SKM-1 treated with dmso at 0.1 percent for 144 hours (cell line): ENCODE measurements around the gene SLIT3.

Experiments
- DNase-seq: peaks from one replicate; lab custom pipeline; 2025; ENCODE audit not compliant: unreplicated experiment; lab: John Stamatoyannopoulos, UW

SLIT3 gene

DNA sequence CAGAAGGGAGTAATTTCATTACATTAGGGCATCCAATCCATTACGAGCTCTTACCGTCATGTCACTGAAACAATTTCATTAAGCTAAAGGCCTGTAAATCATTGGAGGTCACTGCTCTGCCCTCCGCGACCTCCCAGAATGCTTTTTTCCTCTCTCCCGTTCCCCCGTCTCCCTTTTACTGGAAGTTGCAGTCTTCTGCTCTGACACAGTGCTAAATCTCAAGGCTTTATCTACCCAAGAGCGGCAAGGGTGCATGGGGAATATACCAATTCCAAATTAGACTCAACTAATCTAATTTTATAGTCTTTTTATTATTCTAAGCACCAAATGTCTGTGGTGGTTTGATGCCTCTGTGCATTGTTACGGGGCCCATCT is 456.0 kb downstream of the SLIT3 start:
- DNase-seq = no peak

DNA sequence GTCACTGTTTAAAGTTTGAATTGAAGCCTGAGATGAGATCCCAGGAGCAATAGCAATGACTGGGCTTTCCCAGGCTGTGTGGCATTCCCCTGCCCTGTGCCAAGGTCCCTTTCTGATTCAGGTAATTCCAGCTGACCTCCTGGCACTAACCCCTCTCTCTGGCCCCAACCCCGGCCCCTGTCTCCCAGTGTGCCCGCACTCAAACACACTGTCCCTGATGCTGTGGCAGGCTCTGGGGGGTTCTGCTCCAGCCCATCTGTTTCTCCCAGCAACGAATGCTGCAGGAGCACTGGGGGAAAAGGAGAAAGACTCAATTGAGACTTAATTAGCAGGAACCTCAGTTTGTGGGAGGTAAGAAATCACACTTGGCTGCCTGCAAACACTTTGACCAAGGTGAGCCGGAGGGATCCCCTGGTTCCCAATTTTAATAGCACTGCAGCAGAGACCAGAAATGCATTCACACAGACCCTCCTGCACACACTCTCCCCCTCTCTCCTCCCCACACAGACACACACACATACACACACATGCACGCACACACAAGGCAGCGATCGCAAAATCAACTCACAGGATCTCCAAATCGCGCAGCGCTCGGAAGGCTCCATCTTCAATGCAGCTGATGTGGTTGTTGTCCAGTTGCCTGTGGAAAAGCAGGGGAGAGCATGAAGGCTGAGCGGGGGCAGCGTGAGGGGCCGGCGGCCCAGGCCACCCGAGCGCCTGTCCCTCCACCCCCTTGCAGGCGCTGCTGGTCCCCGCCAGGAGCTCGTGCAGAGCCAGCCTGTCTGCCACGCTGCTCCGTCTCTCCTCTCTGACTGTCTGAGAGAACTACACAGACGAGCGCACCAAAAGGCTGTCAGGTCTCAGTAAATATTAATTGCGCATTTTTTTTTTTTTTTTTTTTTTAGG is 456.7 kb downstream of the SLIT3 start:
- no peak for DNase-seq

DNA sequence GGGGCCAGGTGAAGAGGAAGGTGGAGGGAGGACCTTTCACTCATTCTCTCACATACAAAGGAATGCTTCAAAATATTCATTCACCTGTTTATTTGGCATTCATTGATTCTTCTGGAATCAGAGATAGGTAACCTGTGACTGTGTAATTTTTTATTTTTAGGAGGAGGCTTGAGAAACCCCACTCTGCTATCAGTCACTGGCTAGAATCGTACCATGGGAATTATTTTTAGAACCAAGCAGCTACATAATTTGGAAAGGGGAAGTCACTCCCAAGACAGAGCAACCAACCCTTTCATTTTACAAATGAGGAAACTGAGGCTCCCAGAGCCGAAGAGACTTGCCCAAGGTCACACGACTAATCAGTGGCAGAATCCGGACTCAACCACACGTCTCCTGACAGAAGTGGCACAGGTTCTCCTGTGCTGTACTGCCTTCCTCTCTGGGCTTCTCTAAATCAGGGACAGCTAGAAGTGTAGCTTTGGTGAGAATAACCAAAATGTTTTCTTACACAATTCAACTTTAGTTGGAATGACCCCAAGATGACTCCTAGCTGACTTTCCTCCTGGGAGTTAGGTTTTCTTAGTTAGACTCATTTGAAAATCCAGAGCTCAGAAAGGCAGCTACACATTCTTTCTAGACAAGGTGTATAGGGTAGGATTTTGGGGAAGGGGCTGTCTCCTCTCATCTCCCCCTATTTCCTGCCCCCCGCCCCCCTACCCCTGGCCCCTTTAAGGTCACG is 457.5 kb downstream of the SLIT3 start:
- peak; percentile 53 for DNase-seq

DNA sequence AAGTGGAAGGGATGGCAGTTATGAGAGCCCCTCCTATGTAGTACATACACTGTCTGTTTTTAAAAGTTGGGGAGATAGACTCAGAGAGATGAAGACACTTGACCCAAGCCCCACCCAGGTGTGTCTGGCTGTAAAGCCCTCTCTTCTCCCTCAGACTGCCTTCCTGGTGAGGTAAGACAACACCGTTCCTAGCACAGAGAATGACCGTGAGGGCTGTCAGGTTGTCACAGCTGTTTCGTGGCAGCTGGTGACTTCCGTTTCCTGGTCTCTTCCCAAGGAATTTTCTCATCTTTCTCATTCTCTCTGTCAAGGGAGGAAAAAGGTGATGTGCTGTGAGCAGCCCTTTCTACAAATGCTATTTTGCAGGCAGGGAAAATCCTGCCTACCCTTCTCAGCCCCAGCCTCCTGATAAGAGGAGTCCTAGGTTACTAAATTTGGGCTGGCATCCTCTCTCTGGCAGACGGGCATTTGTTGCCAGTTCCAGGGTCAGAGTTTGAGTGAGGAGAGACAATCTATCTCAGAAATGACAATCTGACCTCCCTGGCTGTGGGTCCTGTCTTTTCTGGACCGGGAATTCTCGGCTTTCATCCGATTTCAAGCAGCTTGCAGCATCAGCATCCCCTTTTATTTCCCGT is 458.3 kb downstream of the SLIT3 start:
- DNase-seq = no peak

DNA sequence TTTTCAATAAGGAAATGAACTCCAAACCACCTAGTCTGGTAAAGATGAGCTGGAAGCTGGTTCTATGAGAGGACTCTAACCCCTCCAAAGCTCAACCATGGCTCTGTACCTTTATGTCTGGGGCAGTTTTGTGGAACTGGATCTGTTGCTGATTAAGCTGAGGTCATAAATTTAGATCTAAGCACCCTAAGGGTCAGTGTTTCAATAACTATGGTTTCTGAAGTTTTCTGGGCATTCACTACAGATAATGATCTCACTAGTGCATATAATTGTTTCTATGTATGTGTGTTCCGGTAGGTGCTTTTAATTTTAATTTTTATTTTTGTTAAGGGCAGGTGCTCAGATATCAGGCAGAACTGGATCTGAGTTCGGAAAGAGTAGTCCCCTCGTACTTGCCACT is 463.1 kb downstream of the SLIT3 start:
- DNase-seq = no peak

DNA sequence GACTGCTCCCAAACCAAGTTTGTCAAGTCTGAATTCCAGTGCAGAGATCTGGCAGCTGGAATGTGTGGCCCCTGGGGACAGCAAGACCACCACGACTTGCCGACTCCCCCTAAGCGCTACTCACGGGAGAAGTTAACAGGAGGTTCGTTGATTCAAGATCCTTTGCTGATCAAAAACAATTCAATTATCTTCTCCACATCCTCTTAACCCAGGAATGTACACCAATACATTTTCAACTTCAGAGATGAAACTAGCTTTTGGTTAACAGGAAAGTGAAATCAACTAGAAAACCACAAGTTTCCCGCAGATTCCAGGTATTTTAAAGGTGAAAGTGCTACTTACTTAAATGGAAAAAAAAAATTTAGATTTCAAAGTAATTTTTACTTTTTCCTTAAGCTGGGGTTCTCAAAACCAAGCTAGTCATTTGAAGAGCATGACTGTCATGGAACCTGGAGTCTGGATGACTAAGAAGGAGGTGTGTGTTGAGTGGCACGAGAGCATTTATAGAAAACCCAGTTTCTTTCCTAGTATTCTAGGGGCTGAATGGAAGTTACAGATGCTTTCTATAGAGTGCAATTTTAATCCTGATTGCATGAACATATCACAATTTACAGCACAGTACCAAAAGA is 464.2 kb downstream of the SLIT3 start:
- DNase-seq = no peak

DNA sequence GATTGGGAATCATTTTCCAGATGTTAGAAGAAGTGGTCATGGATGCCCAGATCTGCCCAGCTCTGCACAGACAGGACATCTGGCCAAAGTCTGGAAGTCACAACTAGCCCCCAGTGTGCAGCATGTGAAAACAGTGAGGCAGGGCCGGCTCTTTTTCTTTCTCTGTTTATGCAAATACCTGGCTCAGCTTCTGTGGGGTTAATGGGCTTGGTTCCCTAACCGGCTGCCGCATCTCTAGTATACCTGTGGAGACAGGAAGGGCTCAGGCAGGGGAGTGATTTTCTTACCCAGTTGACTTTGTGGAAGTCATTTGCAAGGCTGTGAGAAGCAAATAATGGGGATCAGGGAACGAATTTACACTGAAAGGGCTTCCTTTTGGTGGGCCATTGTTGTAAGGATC is 467.0 kb downstream of the SLIT3 start:
- no peak for DNase-seq

DNA sequence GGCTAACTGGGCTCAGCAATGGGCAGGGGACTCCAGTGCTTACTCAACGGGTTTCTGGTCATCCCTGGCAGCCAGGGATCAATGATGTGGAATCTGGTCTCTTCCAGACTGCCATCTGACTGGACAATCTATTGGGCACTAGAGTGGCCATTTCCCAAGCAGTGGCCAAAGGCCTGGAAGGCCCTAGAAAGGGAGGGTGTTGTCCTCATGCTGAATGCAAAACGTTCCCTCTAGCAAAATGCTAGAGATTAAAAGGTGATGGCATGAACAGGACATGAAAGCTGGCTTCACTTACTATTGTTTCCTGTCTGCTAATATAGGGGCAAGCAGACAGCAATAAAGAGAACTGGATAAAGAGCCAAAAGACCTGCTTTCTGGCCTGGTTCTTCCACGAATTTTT is 467.6 kb downstream of the SLIT3 start:
- no peak for DNase-seq

DNA sequence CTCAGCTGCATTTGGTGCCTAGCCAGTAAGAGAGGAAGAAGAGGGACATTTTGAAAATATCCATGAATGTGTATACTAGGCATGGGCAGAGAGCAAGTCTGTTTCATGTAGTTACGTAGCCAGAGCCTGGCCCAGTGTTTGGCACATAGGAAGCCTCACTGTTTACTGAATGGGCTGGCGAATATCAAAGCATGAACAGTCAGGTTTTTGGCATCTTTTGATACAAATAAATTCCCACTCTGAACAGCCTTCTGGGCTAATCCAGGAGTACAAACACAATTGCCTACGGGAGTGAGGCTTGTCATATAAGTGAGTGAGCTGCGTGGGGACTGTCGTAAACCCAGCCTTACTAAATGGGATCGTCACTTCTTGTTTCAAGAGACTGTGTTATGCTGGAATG is 468.6 kb downstream of the SLIT3 start:
- no peak for DNase-seq

DNA sequence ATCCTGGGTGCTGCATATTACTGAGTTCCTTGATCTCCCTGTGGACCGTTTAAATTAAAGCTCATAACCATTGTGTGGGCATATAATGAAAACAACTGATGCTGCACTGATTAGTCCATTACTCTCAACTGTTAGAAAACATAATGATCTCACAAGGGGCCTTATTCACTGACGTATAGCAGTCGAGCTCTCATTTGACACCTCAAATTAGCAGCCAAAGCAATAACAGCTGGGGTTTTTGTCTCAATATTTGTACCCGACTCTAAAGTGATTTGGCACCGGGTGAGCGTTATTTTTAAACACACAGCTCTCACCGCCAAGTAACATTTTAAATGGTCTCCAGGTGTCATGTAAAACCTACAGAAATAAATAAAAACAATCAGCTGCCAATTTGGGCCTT is 469.6 kb downstream of the SLIT3 start:
- no peak for DNase-seq

DNA sequence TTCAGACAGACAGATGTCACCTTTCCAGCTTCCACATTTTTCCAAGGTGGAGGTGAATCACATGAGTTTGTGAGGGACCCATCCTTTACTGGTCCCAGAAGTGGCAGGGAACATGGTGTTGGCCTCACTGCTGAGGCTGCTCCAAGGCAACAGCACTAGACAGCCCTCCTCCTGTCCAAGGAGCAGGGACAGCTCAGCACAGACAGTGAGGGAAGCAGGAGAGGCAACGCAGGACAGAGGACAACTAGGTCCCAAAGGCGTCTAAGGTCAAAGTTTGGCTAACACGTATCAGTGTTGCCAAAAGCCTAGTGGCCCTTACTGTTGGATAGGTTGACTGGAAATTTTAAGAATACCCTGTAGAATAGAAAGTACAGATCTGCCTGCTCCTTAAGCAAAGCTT is 470.1 kb downstream of the SLIT3 start:
- no peak for DNase-seq

DNA sequence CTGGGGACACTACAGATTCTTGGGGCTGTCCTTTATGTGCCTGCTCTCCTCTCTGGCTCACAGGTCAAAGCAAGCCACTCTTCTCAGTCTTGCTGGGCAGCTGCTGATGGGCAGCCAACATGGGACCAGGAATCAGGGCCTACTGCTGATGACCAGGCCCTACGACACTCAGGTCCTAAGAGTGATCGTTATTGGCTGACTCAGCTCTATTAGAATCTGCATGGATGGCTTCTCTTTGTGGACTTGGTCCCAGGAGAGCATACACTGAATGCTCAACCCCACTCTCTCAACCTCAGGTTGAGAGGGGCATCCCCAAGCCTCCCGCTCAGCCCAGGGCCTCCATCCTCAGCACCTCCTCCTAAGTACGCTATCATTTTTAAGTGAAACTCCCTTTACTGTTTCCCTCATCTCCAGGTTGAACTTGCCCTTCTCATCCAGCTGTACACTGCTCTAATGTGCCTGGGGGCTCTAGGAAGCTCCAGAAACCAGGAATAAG is 471.0 kb downstream of the SLIT3 start:
- no peak for DNase-seq

DNA sequence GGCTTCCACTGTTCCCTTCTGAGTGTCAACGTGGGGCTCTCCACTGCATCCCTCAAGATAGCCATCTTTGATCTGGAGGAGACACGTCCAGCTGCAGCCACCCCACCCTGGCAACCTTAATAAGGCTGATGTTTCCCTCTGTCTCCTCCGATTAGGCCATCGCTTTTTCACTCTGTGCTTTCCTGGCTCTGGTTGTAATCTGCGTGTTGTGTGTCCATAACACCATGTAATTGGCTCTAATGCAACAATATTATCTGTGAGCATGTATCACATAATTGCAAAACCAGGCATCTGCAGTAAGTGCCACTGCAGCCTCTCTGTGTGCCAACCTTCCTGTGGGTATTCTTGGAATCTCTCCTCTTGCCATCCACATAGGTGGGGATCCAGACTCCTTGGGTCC is 471.9 kb downstream of the SLIT3 start:
- DNase-seq = no peak

DNA sequence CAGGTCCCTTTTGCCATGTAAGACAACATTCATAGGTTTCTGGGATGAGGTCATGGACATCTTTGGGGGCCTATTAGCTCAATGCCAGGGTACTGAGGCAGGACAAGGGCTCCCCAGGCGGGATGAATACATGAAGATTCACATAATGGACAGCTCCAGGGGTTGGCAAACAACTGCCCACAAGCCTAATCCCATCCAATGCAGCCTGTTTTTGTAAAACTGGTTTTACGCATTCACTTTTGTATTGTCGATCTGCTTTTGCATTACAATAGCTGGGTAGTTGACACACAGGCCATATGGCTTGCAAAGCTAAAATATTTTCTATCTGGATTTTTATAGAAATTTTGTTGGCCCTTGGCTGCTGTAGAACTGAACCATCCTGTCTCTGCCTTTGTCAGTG is 473.3 kb downstream of the SLIT3 start:
- no peak for DNase-seq

DNA sequence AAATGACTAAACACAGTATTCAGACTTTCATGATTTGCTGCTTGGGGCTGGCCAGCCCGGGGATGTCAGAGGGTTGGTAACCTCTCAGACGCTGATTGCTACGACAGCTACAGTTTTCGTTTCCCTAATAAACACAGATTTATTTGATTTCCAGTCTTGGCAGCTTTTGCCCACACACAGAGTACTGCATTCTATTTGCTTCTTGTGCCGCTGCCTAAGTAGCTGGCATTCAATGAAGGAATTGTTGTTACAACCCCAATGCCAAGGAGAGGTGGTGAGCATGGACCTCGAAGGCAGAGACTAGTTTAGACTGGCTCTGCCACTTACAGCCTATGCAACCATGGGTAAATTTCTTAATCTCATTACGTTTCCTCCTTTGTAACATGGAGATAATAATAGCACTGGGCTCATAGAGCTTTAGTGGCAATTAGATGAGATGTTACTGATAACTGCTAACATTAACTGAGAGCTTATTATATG is 474.7 kb downstream of the SLIT3 start:
- no peak for DNase-seq

DNA sequence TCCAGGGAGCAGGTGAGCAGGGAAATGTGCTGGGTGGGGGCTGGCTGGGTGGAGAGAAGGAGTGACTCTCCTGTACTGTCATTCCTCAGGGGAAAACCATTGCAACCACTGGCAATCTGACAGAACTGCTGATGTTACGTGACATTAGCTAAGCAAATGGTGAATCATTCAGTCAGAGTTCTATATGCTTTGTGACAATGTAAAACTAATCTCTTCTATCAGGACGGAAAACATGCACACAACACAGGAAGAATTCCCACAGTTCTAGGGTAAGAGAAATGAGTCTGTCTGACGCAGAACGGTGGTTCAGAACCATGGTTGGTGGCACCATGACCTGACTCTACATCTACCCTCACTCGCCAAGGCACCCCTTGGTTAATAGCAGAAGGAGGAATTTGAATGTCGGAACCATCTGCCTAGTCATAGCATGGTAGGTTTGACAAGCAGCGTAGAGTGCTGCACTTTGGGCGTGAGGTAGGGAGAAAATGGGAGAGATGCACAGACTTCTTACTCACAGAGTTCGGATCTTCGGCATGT is 478.1 kb downstream of the SLIT3 start:
- no peak for DNase-seq

DNA sequence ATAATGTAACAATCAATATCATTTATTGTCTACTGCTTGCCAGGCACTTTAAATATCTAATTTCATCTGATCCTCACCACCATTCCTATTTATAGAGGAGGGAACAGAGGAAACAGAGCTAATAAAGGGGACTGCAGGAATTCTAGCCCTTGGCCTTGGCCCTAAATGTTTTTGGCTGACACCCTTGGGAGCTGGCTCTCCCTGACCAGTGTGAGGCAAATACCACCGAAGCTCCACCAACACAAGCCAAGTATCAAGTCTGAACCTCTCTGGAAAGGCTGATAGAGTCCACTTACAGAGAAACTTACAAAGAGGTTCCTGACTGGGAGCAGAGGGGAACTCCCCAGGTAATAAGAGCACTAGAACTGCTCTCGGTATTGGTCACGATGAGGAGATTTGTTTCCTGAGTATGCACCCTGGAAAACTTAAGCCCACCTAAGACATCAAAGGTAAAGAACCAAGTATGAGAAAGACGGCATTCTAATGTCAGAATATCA is 478.6 kb downstream of the SLIT3 start:
- no peak for DNase-seq

DNA sequence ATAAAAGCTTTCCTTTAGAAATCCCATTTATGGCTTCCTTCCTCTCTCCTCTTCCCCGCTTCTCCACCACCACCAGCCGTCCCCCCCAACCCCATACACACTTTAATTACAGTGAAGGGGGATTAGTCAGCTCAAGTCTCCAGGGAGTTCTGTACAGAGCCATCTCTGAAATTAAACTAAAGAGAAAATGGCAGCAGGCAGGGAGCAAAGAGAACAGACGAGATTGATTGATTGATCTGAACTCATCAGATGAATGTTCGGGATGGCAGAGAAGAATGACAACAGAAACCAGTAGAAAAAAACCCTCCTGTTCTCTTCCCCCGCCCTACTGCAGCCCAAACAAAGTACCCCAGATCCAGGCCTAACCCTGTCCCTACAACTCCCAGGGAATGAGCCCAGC is 480.1 kb downstream of the SLIT3 start:
- no peak for DNase-seq

DNA sequence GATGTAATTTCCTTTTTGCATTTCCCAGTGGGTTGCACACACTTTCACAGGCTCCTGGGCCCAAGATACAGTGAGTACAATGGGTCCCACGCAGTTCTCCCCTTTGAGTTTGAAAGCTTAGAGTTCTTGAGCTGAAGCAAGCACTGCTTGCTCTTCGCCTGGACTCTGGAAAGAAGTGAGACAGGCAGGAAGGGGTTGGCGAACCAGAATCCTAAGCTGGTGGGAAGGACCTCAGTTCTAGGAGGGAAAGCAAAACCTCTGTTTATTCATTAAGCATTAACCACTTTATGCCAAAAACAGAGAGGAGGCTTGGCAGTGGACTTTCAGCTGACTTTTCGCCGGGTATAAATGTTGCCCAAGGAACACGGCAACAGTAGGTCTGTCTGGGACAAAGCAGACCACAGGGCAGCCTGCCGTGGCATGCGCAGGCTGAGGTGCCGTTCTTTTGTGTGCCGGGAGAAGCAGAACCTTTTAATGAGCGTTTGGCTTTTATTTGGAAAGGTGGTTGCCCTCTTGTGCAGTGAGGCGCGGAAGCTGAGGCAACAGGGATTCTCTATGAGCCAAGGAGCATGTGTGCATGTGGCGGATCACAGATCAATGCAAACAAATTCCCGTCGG is 481.8 kb downstream of the SLIT3 start:
- DNase-seq = no peak

DNA sequence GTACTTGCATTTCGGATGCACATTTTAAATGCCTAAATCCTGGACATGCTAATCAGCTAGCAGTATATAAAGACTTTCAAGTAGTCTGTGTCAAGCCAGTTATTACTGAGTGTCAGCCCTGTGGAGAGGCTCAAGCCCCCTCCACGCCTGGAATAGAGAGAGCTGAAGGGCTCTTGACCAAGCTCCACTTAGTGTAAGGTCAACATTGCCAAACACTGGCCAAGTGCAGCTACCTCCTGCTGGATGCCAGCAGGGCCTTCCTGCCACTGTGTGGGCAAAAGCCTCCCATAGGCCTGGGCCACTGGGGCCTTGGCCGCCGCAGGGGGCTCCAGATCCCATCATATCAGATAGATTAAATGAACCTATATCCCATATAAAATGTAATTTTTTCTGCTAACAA is 482.4 kb downstream of the SLIT3 start:
- DNase-seq = no peak
